LoVo (cell line): ENCODE data around the gene SOWAHD.
"Not testable (repeated sequence)": the region's sequence is repeated elsewhere in the genome, so short reads cannot be mapped to it uniquely, and the experiment has no call there.

Experiments used
- DNase-seq: peaks from one replicate; pipeline ENCODE4 v3.0.0-alpha.2; 2016; ENCODE audit warnings: low spot score

Gene SOWAHD

GRCh38 chrX:119758731-119759247 is 401 bp downstream of the SOWAHD start:
- DNase-seq, result no peak

GRCh38 chrX:119759248-119759766 is 919 bp downstream of the SOWAHD start:
- no peak for DNase-seq

GRCh38 chrX:119760026-119760877 is 1.9 kb downstream of the SOWAHD start:
- DNase-seq, result no peak

- no peak for DNase-seq
These were observed 4.3 kb downstream of the SOWAHD start for GRCh38 chrX:119762718-119763117.

- no peak for DNase-seq
These were observed 4.8 kb downstream of the SOWAHD start for GRCh38 chrX:119763181-119763580.

GRCh38 chrX:119763836-119764387 is 5.5 kb downstream of the SOWAHD start:
- DNase-seq, result no peak

GRCh38 chrX:119768436-119768835 is 10.0 kb downstream of the SOWAHD start:
- not testable (repeated sequence) for DNase-seq

GRCh38 chrX:119769388-119769787 is 11.0 kb downstream of the SOWAHD start:
- DNase-seq, result not testable (repeated sequence)

- no peak for DNase-seq
These were observed 17.3 kb downstream of the SOWAHD start for GRCh38 chrX:119775517-119776238.

GRCh38 chrX:119778829-119779228 is 20.4 kb downstream of the SOWAHD start:
- no peak for DNase-seq

- DNase-seq, result no peak
These were observed 24.6 kb downstream of the SOWAHD start for GRCh38 chrX:119783026-119783425.

GRCh38 chrX:119784747-119785446 is 26.5 kb downstream of the SOWAHD start:
- peak; percentile 19 for DNase-seq

- DNase-seq, result no peak
These were observed 32.6 kb downstream of the SOWAHD start for GRCh38 chrX:119790977-119791436.

GRCh38 chrX:119791437-119792231 is 33.2 kb downstream of the SOWAHD start, which contains the start of gene RPL39:
RPL39 (minus strand) TSS chrX:119791630; CDS start chrX:119791576, 54 bp downstream.
- DNase-seq, result peak; percentile 82

- DNase-seq, result no peak
These were observed 43.1 kb downstream of the SOWAHD start for GRCh38 chrX:119801253-119802221.

- DNase-seq, result no peak
These were observed 44.2 kb downstream of the SOWAHD start for GRCh38 chrX:119802546-119802945.

GRCh38 chrX:119808461-119808860 is 50.1 kb downstream of the SOWAHD start:
- not testable (repeated sequence) for DNase-seq

- DNase-seq, result no peak
These were observed 50.8 kb downstream of the SOWAHD start for GRCh38 chrX:119809185-119809666.
